Stimulated activated CD4-positive, alpha-beta T cell treated with anti-CD3 and anti-CD28 coated beads, Interleukin-15, amount 100 ng/mL, for 48 hours (primary cell): Measurements from ENCODE around the gene BCLAF3.

Experiments
- DNase-seq, 2 donors: peaks; one replicate each; pipeline ENCODE4 v3.0.0-alpha.2; 2020; ENCODE audit warnings: low read depth in 2 of 2

Gene BCLAF3

GRCh38 chrX:19968276-19968675 is 22.6 kb downstream of the BCLAF3 start:
- no peak for DNase-seq

DNA sequence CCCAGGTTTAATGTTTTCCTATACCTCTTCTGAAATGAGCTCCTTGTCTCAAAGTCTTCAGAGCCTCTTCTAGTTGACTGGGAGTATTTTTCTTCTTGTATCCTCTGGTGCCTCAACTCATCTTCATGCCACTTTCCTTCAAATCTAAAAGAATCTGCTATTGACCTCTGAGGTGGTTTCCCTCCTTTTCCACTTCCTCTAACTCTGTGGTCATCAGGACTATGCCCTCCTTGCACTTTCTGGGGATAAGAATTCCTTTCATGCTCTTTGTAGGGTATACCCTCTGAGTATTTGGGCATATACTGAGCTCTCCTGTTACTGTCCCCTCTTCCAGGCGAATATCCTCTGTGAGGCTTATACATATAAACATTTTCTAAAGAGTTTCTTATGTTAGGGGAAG is 24.8 kb downstream of the BCLAF3 start:
- no peak for DNase-seq

DNA sequence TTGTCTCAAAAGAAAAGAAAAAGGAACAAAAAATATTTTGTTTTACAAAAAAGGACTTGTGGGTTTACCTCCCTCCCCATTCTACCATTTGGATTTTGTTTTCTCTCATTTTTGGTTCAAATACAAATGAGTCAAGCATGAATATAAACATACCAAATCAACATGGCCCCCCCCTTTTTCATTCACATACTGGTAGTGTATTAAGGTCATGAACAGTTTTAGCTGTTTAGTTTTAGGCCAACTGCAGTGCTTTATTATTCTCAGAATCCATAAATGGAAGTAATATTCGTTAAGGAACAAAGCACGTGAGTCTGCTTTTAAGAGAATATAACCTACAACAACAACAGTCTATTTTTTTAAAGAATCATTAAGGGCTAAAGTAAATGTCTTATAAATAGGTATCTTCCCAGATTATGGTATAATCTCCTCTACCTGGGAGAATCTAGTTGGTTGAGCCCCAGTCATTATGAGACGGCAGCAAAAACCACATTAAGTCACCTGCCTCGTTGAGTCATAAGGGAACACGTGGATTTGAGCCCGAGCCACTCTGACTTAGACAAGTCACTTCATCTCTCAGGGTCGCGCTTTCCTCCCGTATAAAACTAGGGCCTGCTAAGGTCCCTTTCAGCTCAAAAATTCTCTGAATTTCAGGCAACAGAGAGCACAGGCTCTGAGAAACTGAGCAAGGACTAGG is 26.7 kb downstream of the BCLAF3 start:
- DNase-seq, result peak; percentile 21 to 31

- DNase-seq, result no peak
Measured at GRCh38 chrX:19960913-19961312, 29.9 kb downstream of the BCLAF3 start.

DNA sequence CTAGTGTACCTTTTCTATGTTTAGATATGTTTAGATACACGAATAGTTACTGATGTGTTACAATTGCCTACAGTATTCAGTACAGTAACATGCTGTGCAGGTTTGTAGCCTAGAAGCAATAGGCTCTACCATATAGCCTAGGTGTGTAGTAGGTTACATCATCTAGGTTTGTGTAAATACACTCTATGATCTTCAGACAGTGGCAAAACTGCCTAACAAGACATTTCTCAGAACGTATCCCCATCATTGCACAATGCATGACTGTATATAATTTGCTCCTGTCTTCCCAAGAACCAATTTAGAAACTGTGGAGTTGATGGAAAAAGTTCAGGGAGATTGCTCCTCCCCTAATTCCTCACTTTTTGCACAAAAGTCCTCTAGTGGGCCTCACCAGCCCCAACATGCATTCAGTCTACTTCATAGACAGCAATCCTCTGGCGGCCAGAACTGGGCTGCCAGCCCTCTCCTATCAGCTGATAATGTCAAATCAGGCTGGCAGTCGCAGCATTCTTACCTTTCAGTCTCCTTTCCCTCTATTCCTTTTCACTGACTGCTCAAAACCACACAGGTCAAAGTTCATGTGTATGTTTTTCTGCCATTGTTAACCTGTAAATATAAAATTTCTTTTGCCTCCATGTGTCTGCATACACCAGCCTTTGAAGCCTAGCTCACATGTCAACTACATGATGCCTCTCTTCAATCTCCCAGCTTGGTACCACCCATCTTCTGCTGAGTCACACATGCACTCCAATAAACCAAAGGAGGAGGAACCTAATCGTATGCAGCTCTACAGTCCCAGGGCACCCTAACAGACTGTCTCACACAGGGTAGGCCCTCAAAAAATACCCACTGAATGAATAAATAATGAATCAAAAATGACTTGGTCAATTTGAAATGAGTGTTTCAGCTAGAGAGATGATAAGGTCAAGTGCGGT is 32.0 kb downstream of the BCLAF3 start:
- DNase-seq, result no peak

- DNase-seq, result no peak
Measured at GRCh38 chrX:19956923-19957322, 33.9 kb downstream of the BCLAF3 start.

- DNase-seq, result no peak
Measured at GRCh38 chrX:19956306-19956705, 34.6 kb downstream of the BCLAF3 start.

- DNase-seq, result no peak
Measured at GRCh38 chrX:19955306-19955705, 35.6 kb downstream of the BCLAF3 start.

GRCh38 chrX:19954335-19955096 is 36.3 kb downstream of the BCLAF3 start:
- no peak for DNase-seq

GRCh38 chrX:19953145-19953544 is 37.7 kb downstream of the BCLAF3 start:
- DNase-seq, result no peak

- DNase-seq, result no peak
Measured at GRCh38 chrX:19949340-19949739, 41.5 kb downstream of the BCLAF3 start.

DNA sequence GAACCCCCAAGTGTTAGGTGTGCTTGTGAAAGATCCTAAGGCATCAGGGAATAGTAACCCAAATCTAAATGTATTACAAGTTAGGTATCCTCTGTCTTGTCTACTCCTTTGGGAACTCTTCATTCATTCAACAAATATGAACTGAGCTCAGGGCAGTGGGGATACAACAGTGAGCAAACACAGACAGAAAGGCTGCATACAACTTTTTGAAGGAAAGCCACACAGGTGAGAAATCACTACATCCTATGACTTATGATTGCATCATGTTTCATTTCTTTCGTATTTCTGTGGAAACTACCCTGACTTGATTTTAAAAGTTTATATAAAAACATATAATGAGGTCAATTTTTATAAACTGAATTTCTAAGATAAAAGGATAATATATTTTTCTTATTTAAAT is 43.2 kb downstream of the BCLAF3 start:
- DNase-seq, result no peak
